Progenitor cell of endocrine pancreas (in vitro differentiated cells): ENCODE results near the gene QRICH1. TPM values are rescaled to one million over a fixed set of nuclear protein-coding genes. Genes with fewer than 3 reads are reported as not detected.
A peak's percentile ranks its signal among the peaks of the same experiment; 100 is the strongest.

Source experiments
- DNase-seq: peaks from one replicate; pipeline ENCODE4 v3.0.0; 2021; ENCODE audit warnings: low spot score; ENCODE audit not compliant: unreplicated experiment
- H3K27ac Mint-ChIP-seq: 2 replicates; pipeline ENCODE4 v1.8.0; 2021; ENCODE audit warnings: mild to moderate bottlenecking, moderate library complexity, mixed read lengths
- H3K27me3 Mint-ChIP-seq: 2 replicates; pipeline ENCODE4 v1.8.0; 2021; ENCODE audit warnings: mixed read lengths
- H3K36me3 Mint-ChIP-seq: 2 replicates; pipeline ENCODE4 v1.8.0; 2022; ENCODE audit warnings: mixed read lengths; ENCODE audit not compliant: insufficient read depth
- H3K4me1 Mint-ChIP-seq: 2 replicates; pipeline ENCODE4 v1.8.0; 2021; ENCODE audit warnings: low read depth, mixed read lengths
- H3K4me3 Mint-ChIP-seq: 2 replicates; pipeline ENCODE4 v1.8.0; 2021; ENCODE audit warnings: low read depth, mild to moderate bottlenecking, moderate library complexity, mixed read lengths
- H3K9me3 Mint-ChIP-seq: 2 replicates; pipeline ENCODE4 v1.8.0; 2021; ENCODE audit warnings: low read depth, mixed read lengths
- long read RNA-seq: library from polyadenylated mRNA; unstranded; transcript quantifications from one replicate; pipeline ENCODE4 v2.0.0, GENCODE V29; 2020
- total RNA-seq: library from RNA; stranded (reverse); gene quantifications from 2 replicates; pipeline ENCODE4 v1.2.1, GENCODE V29; 2021
- TF ChIP-seq, protein P1 (sequence below): fragments of 200-600 bp; sonication (generic); IDR thresholded peaks from one replicate; pipeline ENCODE4 v1.5.0; 2021; ENCODE audit warnings: antibody characterized with exemption, mild to moderate bottlenecking; ENCODE audit not compliant: unreplicated experiment

QRICH1 gene, protein sequence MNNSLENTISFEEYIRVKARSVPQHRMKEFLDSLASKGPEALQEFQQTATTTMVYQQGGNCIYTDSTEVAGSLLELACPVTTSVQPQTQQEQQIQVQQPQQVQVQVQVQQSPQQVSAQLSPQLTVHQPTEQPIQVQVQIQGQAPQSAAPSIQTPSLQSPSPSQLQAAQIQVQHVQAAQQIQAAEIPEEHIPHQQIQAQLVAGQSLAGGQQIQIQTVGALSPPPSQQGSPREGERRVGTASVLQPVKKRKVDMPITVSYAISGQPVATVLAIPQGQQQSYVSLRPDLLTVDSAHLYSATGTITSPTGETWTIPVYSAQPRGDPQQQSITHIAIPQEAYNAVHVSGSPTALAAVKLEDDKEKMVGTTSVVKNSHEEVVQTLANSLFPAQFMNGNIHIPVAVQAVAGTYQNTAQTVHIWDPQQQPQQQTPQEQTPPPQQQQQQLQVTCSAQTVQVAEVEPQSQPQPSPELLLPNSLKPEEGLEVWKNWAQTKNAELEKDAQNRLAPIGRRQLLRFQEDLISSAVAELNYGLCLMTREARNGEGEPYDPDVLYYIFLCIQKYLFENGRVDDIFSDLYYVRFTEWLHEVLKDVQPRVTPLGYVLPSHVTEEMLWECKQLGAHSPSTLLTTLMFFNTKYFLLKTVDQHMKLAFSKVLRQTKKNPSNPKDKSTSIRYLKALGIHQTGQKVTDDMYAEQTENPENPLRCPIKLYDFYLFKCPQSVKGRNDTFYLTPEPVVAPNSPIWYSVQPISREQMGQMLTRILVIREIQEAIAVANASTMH
- total RNA-seq = 130 and 134 TPM in 2 replicates
- long read RNA-seq, transcript QRICH1-202 (10 exons, 3,549 nt) = major isoform, 8 of 81 reads
- long read RNA-seq, partial matches to known transcripts = 53 of 81 reads
- long read RNA-seq, other reads (novel, unspliced or antisense) = 15 of 81 reads

DNA sequence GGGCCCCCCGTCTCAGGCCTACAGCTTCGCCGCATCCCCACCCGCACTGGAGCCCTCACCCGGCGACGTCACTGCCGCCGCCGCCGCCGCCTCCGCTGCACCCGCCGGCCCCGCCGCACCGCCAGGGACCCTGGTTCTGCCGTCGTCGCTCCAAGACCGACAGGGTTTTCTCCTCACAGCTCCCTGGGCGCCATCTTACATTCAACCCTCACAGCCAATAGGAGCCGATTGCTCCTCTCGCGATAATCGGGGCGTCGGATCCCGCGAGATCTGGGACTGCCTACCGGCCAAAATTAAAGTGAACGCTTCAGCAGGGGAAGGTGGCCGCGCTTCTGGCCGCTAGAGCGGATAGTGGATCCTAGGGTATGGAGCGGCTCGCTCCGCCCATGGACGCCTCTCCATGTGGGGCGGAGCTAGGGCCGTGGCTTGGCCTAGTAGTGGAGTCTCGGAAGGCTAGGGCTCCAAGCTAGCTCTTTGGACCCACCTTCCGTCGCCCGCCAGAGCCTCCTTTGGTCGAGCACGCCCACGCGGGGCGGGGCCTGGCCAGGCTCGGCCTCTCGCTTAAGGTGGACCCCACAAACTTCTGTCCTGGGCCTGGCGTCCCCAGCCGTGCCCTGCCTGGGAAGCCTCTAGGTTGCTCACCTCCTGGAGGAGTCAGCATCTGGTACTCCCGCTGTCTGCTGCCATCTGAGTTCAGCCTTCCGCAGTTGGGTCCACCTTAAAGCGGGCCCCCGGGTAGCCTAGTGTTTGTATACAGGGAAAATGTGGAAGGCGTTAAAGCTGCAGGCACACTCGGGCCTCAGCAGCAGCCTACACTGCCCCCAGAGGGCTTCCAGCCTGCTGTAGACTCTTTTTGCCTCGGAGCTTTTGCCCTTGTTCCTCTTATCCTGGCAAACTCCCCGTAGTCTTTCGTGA is at the start of gene QRICH1:
QRICH1 (minus strand) TSS at position 219 of the 915 bp plus-strand sequence. CDS start 17,054 bp downstream, outside the sequence.
- Mint-ChIP-seq H3K4me1 (peaks cover 19% of the 10 kb centered on the region), H3K9me3 (no peaks in the 10 kb centered on the region), H3K36me3 (peaks cover 8% of the 10 kb centered on the region), H3K27ac (peak within 1 kb of the TSS; percentile 99), H3K27me3 (no peaks in the 10 kb centered on the region), H3K4me3 (peak within 1 kb of the TSS; percentile 92)
- peak; percentile 94 for DNase-seq
- TF ChIP-seq, protein P1, sequence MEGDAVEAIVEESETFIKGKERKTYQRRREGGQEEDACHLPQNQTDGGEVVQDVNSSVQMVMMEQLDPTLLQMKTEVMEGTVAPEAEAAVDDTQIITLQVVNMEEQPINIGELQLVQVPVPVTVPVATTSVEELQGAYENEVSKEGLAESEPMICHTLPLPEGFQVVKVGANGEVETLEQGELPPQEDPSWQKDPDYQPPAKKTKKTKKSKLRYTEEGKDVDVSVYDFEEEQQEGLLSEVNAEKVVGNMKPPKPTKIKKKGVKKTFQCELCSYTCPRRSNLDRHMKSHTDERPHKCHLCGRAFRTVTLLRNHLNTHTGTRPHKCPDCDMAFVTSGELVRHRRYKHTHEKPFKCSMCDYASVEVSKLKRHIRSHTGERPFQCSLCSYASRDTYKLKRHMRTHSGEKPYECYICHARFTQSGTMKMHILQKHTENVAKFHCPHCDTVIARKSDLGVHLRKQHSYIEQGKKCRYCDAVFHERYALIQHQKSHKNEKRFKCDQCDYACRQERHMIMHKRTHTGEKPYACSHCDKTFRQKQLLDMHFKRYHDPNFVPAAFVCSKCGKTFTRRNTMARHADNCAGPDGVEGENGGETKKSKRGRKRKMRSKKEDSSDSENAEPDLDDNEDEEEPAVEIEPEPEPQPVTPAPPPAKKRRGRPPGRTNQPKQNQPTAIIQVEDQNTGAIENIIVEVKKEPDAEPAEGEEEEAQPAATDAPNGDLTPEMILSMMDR = peak; percentile 66

DNA sequence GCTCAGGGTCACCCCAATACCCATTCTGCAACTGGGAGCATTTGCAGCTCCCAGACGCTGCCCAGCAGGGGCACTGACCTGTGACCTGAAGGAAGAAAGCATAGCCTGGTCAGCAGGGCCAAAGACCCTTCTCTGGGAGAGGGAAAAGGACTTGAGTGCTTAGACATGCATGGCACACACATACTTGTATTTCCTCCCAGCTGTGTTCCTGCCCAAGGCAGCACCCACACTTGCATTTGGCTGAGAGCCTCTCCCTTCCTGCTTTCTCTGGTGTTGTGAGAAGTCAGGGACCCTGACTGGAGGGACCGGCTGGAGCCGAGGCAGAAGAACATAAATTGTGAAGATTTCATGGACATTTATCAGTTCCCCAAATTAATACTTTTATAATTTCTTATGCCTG is 46.2 kb upstream of the QRICH1 start:
- Mint-ChIP-seq H3K27ac (no peak overlapping the region), H3K36me3 (peaks cover 2% of the 10 kb centered on the region), H3K4me3 (no peak overlapping the region), H3K9me3 (peaks cover 15% of the 10 kb centered on the region), H3K27me3 (peaks cover 8% of the 10 kb centered on the region), H3K4me1 (no peaks in the 10 kb centered on the region)
- DNase-seq = no peak
- TF ChIP-seq, protein P1 = no peak

DNA sequence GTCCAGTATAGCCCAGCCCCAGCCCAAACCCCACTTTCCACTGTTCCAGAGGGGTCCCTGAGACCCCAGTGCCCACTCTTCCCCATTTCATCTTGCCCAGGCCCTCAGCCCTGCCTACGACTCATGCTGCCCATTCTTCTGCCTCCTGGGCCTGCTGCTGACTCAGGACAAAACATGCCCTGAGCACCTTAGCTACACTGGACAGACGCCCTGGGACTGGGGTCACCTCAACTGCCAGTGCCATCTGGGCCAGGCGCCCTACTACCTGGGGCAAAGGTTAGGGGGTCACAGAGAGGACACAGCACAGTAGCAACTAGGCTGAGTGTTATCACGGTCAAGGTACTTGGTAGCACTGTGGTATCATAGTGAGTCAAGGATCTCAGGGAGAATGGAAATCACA is 41.6 kb upstream of the QRICH1 start:
- Mint-ChIP-seq H3K9me3 (peaks cover 1% of the 10 kb centered on the region), H3K27me3 (peaks cover 2% of the 10 kb centered on the region), H3K27ac (no peak overlapping the region), H3K4me3 (peak overlapping the region; percentile 1), H3K36me3 (no peaks in the 10 kb centered on the region), H3K4me1 (peaks cover 14% of the 10 kb centered on the region)
- TF ChIP-seq, protein P1 = no peak
- no peak for DNase-seq

DNA sequence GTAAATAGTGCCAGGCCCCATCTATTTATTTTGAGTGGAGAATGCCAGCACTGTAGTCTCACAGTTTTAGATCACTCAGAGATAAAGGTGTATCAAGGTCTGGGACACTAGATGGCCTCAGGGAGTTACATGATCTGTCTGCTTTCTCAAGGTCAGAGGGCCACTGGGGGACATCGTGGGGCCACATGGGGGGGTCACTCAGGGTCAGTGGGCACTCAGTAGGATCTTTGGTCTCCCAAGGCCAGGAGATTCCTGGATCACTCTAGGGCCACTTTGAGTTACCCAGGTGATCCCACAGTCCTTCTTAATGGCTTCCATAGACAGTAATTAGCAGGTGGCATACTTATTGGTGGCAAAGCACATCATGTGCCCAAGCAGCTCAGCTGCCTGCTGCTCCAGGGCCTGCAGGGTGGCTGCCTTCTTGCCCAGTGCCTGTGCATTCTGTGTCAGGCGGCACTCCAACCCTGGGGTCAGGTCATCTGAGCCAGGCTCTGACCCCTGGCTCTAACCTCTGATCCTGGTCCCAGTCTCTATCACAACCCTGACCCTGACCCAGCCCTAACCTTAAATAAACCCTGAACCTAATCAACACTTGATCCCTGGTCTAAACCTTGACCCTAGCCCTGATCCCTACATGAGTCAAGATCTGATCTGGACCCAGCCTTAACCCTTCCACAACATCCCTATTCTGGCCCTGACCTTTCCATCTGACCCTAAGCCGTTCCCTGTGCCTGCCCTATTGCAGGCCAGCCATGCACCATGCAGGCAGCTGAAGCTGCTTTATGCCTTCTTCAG is 40.8 kb upstream of the QRICH1 start:
- TF ChIP-seq, protein P1 = no peak
- Mint-ChIP-seq H3K4me3 (peak overlapping the region; percentile 88), H3K27me3 (no peaks in the 10 kb centered on the region), H3K9me3 (no peaks in the 10 kb centered on the region), H3K4me1 (peaks cover 14% of the 10 kb centered on the region), H3K27ac (peak overlapping the region; percentile 59), H3K36me3 (no peaks in the 10 kb centered on the region)
- DNase-seq = no peak
